HEK293 (cell line): Measurements from ENCODE around the gene BLM.

Source experiments
- CTCF ChIA-PET: fragments of 350-600 bp; formaldehyde crosslinking; extraction: SDS; loops from one replicate; lab custom pipeline; 2021; ENCODE audit warnings: antibody characterized with exemption; lab: Yijun Ruan, JAX
- POLR2A ChIA-PET: fragments of 300-600 bp; formaldehyde crosslinking; extraction: SDS; loops from one replicate; lab custom pipeline; 2020; ENCODE audit warnings: antibody characterized with exemption, inconsistent platforms; lab: Yijun Ruan, JAX
- H3K27ac ChIP-seq: fragments of 200-500 bp; sonication (Bioruptor generic); 2 replicates; pipeline ENCODE4 v1.5.1; 2014; ENCODE audit warnings: low read depth, low read length, control low read depth, inconsistent platforms; ENCODE audit errors: extremely low read depth
- H3K36me3 ChIP-seq, 2 experiments: fragments of 200-500 bp in 1 of 2; sonication (Bioruptor generic) in 1 of 2; 1 replicate in 1 of 2; 2 replicates in 1 of 2; pipeline ENCODE4 v1.5.1; 2014 to 2017; ENCODE audit warnings: inconsistent platforms in 2 of 2, low read length in 2 of 2; ENCODE audit not compliant: control insufficient read depth in 2 of 2, insufficient read depth in 1 of 2
- H3K4me1 ChIP-seq: fragments of 200-500 bp; sonication (Bioruptor generic); 2 replicates; pipeline ENCODE4 v1.5.1; 2014; ENCODE audit warnings: mild to moderate bottlenecking, low read length, inconsistent platforms; ENCODE audit not compliant: control insufficient read depth, insufficient read depth
- H3K4me3 ChIP-seq: 2 replicates; pipeline ENCODE4 v1.5.1; 2011; ENCODE audit warnings: low read depth, mild to moderate bottlenecking, control low read depth, low read length, moderate library complexity
- H3K9me3 ChIP-seq: fragments of 200-500 bp; sonication (Bioruptor generic); 2 replicates; pipeline ENCODE4 v1.5.1; 2014; ENCODE audit warnings: low read depth, low read length, inconsistent platforms; ENCODE audit not compliant: control insufficient read depth, insufficient read depth
- KLF10 ChIP-seq: fragments of 450-650 bp; IDR thresholded peaks from 2 replicates; pipeline ENCODE4 v1.5.1; 2018; ENCODE audit warnings: missing biosample characterization, mild to moderate bottlenecking, missing genetic modification characterization
- KLF7 ChIP-seq: fragments of 450-650 bp; formaldehyde crosslinking; IDR thresholded peaks from 2 replicates; pipeline ENCODE4 v1.5.1; 2016; ENCODE audit warnings: missing biosample characterization, missing genetic modification characterization, borderline replicate concordance
- PRDM4 ChIP-seq: fragments of 450-650 bp; formaldehyde crosslinking; IDR thresholded peaks from 2 replicates; pipeline ENCODE4 v1.5.1; 2017; ENCODE audit warnings: missing biosample characterization, missing genetic modification characterization
- REST ChIP-seq: fragments of 450-650 bp; formaldehyde crosslinking; IDR thresholded peaks from 2 replicates; pipeline ENCODE4 v1.5.1; 2016; ENCODE audit warnings: missing biosample characterization, missing genetic modification characterization
- ZBTB48 ChIP-seq: fragments of 450-650 bp; formaldehyde crosslinking; IDR thresholded peaks from 2 replicates; pipeline ENCODE4 v1.5.1; 2016; ENCODE audit warnings: missing biosample characterization, missing genetic modification characterization
- ZEB2 ChIP-seq: fragments of 450-650 bp; formaldehyde crosslinking; IDR thresholded peaks from 2 replicates; pipeline ENCODE4 v1.5.1; 2016; ENCODE audit warnings: missing biosample characterization, missing genetic modification characterization
- ZNF114 ChIP-seq: fragments of 450-650 bp; formaldehyde crosslinking; IDR thresholded peaks from 2 replicates; pipeline ENCODE4 v1.5.0; 2017; ENCODE audit warnings: missing biosample characterization, missing genetic modification characterization
- ZNF148 ChIP-seq: fragments of 450-650 bp; formaldehyde crosslinking; IDR thresholded peaks from 2 replicates; pipeline ENCODE4 v1.5.0; 2017; ENCODE audit warnings: missing biosample characterization, missing genetic modification characterization, borderline replicate concordance
- ZNF37A ChIP-seq: fragments of 450-650 bp; IDR thresholded peaks from 2 replicates; pipeline ENCODE4 v1.5.1; 2018; ENCODE audit warnings: missing biosample characterization, missing genetic modification characterization
- ZNF404 ChIP-seq: fragments of 450-650 bp; formaldehyde crosslinking; IDR thresholded peaks from 2 replicates; pipeline ENCODE4 v1.5.1; 2017; ENCODE audit warnings: missing biosample characterization, missing genetic modification characterization
- ZNF549 ChIP-seq: fragments of 450-650 bp; IDR thresholded peaks from 2 replicates; pipeline ENCODE4 v1.5.1; 2018; ENCODE audit warnings: missing biosample characterization, missing genetic modification characterization, mild to moderate bottlenecking, inconsistent platforms, moderate library complexity
- ZNF555 ChIP-seq: fragments of 450-650 bp; formaldehyde crosslinking; conservative IDR thresholded peaks from 2 replicates; pipeline ENCODE4 v1.5.1; 2017; ENCODE audit warnings: missing biosample characterization, mild to moderate bottlenecking, missing genetic modification characterization, inconsistent platforms
- ZNF654 ChIP-seq: fragments of 450-650 bp; formaldehyde crosslinking; IDR thresholded peaks from 2 replicates; pipeline ENCODE4 v1.5.1; 2016; ENCODE audit warnings: low read depth, missing biosample characterization, missing genetic modification characterization
- ZNF660 ChIP-seq: fragments of 450-650 bp; IDR thresholded peaks from 2 replicates; pipeline ENCODE4 v1.5.1; 2018; ENCODE audit warnings: missing biosample characterization, mild to moderate bottlenecking, missing genetic modification characterization
- TF ChIP-seq, protein P1 (sequence below): fragments of 450-650 bp; formaldehyde crosslinking; IDR thresholded peaks from 2 replicates; pipeline ENCODE4 v1.5.1; 2017; ENCODE audit warnings: missing biosample characterization, missing genetic modification characterization

The BLM gene

DNA sequence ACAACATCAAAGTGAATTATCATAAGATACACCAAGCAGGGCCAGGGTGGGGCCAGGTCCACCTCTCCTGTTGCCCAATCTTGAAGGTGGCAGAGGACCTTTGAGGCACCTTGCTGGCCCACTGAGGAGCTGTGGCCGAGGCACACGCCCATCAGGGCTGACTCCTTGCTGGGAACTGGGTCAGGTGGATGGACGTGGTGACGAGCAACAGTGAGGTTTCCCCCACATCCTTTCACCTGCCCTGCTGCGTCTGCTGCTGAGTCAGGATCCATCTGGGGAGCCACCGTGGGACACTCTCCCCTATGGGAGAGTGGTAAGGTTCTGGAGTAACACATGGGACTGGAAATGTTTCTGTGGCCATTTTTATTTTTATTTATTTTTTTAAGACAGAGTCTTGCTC is 134.0 kb downstream of the BLM start:
- H3K27ac ChIP-seq, result no peak overlapping the region
- H3K4me3 ChIP-seq, result no peak overlapping the region
- POLR2A ChIA-PET, result interaction anchor here (1.4 kb wide), 1 partner anchor 9 kb away, joined by 5 read pairs; no protein-coding TSS in a partner anchor
- TF ChIP-seq ZEB2 (tag by site-specific recombination) (no peak), ZNF654 (no peak), ZNF555 (tag by site-specific recombination) (no peak), ZNF114 (no peak)
- no peaks in the 10 kb centered on the region for H3K9me3 ChIP-seq
- no peaks in the 10 kb centered on the region for H3K36me3 ChIP-seq
- H3K4me1 ChIP-seq, result no peaks in the 10 kb centered on the region
- CTCF ChIA-PET, result no interaction called here

DNA sequence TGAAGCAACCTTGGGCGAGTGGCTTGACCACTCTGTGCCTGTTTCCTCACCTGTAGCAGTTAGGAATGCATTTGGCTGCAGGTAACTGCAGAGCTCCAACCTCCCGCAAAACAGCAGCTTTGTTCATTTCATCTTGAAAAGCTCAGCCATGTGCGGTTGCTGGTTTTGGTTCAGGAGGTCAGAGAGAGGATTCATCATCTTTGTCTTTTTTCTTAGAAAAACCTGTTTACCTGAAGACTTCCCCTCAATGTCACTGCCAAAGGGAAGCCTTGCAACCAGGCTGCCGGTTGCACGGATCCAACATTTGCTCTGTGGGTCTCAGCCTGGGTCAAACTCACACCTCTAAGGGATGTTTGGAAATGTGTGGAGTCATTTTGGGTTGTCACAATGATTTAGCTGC is 134.8 kb downstream of the BLM start:
- POLR2A ChIA-PET, result interaction anchor here (0.6 to 0.8 kb wide), 2 partner anchors 13 to 459 kb away, joined by 4 read pairs; no protein-coding TSS in a partner anchor
- no peak overlapping the region for H3K27ac ChIP-seq

DNA sequence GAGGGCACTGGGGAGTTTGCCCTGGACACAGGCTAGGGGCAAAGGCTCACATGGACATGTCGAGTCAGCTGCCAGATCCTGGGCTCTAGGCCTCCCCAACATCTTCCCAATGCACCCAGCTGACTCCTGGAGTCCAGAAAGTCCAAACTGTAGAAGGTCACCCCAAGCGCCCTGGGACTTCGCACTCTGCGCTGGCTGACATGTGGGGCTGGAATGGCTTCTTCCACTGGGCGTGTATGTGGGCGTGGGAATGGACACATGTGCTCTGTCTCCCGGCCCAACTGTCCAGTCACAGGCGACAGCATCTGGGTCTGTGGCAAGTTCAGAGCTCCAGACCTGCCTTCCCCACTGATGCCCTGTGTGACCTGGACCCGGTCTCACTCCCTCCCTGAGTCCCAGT is 138.0 kb downstream of the BLM start:
- Histone ChIP-seq H3K27ac (no peak overlapping the region), H3K9me3 (no peaks in the 10 kb centered on the region), H3K4me3 (no peak overlapping the region), H3K4me1 (no peaks in the 10 kb centered on the region; the same call in 1 of the 2 replicates), H3K36me3 (no peaks in the 10 kb centered on the region)
- ChIA-PET CTCF (no interaction called here), POLR2A (no interaction called here)
- TF ChIP-seq REST (tag by site-specific recombination), result no peak
- no peak for TF ChIP-seq ZBTB48 (tag by site-specific recombination)
- no peak for TF ChIP-seq ZNF549 (tag by site-specific recombination)
- no peak for TF ChIP-seq ZNF148 (tag by site-specific recombination)

More for the DNA sequence above, 134.8 kb downstream of the BLM start:
- TF ChIP-seq ZNF660 (no peak), KLF7 (tag by site-specific recombination) (no peak), PRDM4 (tag by site-specific recombination) (no peak), ZNF404 (tag by site-specific recombination) (no peak), ZNF37A (no peak), ZNF148 (tag by site-specific recombination) (no peak), KLF10 (tag by site-specific recombination) (no peak)
- TF ChIP-seq, protein P1, sequence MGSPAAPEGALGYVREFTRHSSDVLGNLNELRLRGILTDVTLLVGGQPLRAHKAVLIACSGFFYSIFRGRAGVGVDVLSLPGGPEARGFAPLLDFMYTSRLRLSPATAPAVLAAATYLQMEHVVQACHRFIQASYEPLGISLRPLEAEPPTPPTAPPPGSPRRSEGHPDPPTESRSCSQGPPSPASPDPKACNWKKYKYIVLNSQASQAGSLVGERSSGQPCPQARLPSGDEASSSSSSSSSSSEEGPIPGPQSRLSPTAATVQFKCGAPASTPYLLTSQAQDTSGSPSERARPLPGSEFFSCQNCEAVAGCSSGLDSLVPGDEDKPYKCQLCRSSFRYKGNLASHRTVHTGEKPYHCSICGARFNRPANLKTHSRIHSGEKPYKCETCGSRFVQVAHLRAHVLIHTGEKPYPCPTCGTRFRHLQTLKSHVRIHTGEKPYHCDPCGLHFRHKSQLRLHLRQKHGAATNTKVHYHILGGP (tag by site-specific recombination), result no peak
- Histone ChIP-seq H3K9me3 (no peaks in the 10 kb centered on the region), H3K4me3 (no peak overlapping the region), H3K36me3 (no peaks in the 10 kb centered on the region), H3K4me1 (no peaks in the 10 kb centered on the region)
- CTCF ChIA-PET, result no interaction called here
